Heart left ventricle (tissue), 16 donors: ENCODE measurements around the gene CIPC. TPM values are rescaled to one million over a fixed set of nuclear protein-coding genes. Genes with fewer than 3 reads are reported as not detected.

Experiments
- ATAC-seq, 4 donors: fragments of 200-7000 bp; cut with Tn5 transposase; one replicate each; pipeline ENCODE4 v1.9.1; 2020 to 2022; ENCODE audit warnings: moderate library complexity in 4 of 4, mild to moderate bottlenecking in 3 of 4, moderate number of reproducible peaks in 1 of 4
- DNase-seq, 5 donors: peaks; one replicate each; pipeline ENCODE4 v3.0.0-alpha.2; 2020
- H3K27ac ChIP-seq, 12 donors: fragments of 200-600 bp; sonication (generic) in 4 of 12; one replicate each; pipeline versions ENCODE4 v1.5.0 to v1.8.0; 2016 to 2022; ENCODE audit warnings: mild to moderate bottlenecking in 2 of 12
- H3K27me3 ChIP-seq, 9 donors: fragments of 200-600 bp; sonication (generic) in 2 of 9; one replicate each; pipeline versions ENCODE4 v1.5.1 to v1.8.0; 2016 to 2022; ENCODE audit warnings: mild to moderate bottlenecking in 3 of 9
- H3K36me3 ChIP-seq, 9 donors: fragments of 200-600 bp; sonication (generic) in 2 of 9; one replicate each; pipeline versions ENCODE4 v1.5.0 to v1.8.0; 2018 to 2022; ENCODE audit warnings: mild to moderate bottlenecking in 2 of 9
- H3K4me1 ChIP-seq, 12 donors: fragments of 200-600 bp; sonication (generic) in 4 of 12; one replicate each; pipeline versions ENCODE4 v1.5.0 to v1.8.0; 2016 to 2022; ENCODE audit warnings: mild to moderate bottlenecking in 3 of 12
- H3K4me3 ChIP-seq, 12 donors: fragments of 200-600 bp; sonication (generic) in 4 of 12; one replicate each; pipeline versions ENCODE4 v1.5.0 to v1.8.0; 2017 to 2022; ENCODE audit warnings: mild to moderate bottlenecking in 9 of 12, moderate library complexity in 4 of 12
- H3K9me3 ChIP-seq, 12 donors: fragments of 200-600 bp; sonication (generic) in 4 of 12; one replicate each; pipeline versions ENCODE4 v1.5.0 to v1.8.0; 2016 to 2022; ENCODE audit warnings: mild to moderate bottlenecking in 1 of 12
- POLR2A ChIP-seq, 2 donors: fragments of 450-650 bp; IDR thresholded peaks; one replicate each; pipeline ENCODE4 v1.6.1; 2017; ENCODE audit warnings: antibody characterized with exemption in 2 of 2, mild to moderate bottlenecking in 2 of 2, moderate library complexity in 2 of 2
- WGBS, 4 donors: extraction: QIAGEN DNeasy Blood & Tissue Kit in 2 of 4; methylation state at CpG; one replicate each; pipeline versions ENCODE4 v1.1.5 to v1.1.7; 2013 to 2018; 5-methylcytosine and 5-hydroxymethylcytosine counted together
- intact Hi-C, 10 donors: fragments of 100-400 bp; cut with DNase I; formaldehyde crosslinking; loops; one replicate each; pipeline versions ENCODE4 v1.11.1 to v1.14.2; 2022
- polyA plus RNA-seq, 2 donors: library from polyadenylated mRNA; stranded (reverse); fragments of 200-250 nt; gene quantifications; one replicate each; pipeline ENCODE4 v1.2.3, GENCODE V29; 2013
- total RNA-seq, 9 donors: library from RNA; depleted of rRNA in 2 of 9; stranded (reverse); fragments of >200 nt in 2 of 9; fragmentation: NEBNext Ultra II Directional in 3 of 9; extraction: Animal tissue kit (Norgen Biotek cat#: 25700) in 3 of 9; gene quantifications; one replicate each; pipeline versions ENCODE4 v1.1.0 to v1.2.4, GENCODE V29; 2016 to 2023
- TF ChIP-seq, protein P1 (sequence below), 12 donors: fragments of 200-600 bp; sonication (generic) in 4 of 12; IDR thresholded peaks; one replicate each; pipeline versions ENCODE4 v1.5.0 to v1.8.0; 2018 to 2022; ENCODE audit warnings: antibody characterized with exemption in 12 of 12, mild to moderate bottlenecking in 5 of 12
- donor health status: ischemic (EF 13 %, LVEDD 7.1; RV severe dilation, severe dysfunction).
- donor health status: healthy with polysubstance abuse.
- donor health status: DM: no; HTN: yes; CAD: no.
- donor health status: DM: no; HTN: no; CAD: no.
- donor health status: ischemic (EF 25% LVEDD 6.9; RV normal size, moderate dysfunction).
- donor health status: ischemic (EF 25% LVEDD 5.7; RV mildly dilated, moderate dysfunction).
- donor health status: healthy.
- donor health status: DM: yes; HTN: yes; CAD: no.
- donor health status: ischemic (EF 35%, LVEDD 5.7; RV mildly dilated, moderate dysfunction).
- donor health status: nonischemic (EF 11% LVEDD 7.7; RV severe dilation, severe dysfunction).
- donor health status: DM: yes; HTN: yes; CAD: no.
- donor health status: PGD.
- donor health status: ischemic (EF 29% LVEDD 5.4; RV normal size, mild dysfunction).
- donor health status: nonischemic (EF 23%, LVEDD 6.1; RV moderate dilation, normal function).

The CIPC gene
- total and polyA plus RNA-seq, 11 donors, result 10.9 to 85.9 (median 61.3) TPM

DNA sequence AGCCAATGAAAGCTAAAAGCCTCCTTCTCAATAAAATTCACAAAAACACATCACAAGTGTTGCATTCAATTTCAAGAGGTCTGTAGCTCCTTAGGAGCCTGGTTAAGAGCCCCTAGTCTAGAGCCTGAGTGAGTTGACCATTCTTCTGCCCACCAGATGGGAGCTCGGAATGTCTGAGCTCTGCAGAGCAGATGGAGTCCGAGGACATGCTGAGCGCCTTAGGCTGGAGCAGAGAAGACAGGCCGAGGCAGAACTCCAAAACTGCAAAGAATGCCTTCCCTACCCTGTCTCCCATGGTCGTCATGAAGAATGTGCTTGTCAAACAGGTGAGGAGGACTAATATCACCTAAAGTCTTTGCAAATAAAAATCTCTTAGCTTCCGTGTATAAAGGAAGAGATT lies 11.6 kb downstream of the CIPC start:
- H3K36me3 ChIP-seq, result peaks cover 0 to 93% (median 82%) of the 10 kb centered on the region in 9 donors
- WGBS, 4 donors, result 69 to 85% (median 73%) methylated on average over 6 of the region's 6 CpGs
- H3K9me3 ChIP-seq, result no peaks in the 10 kb centered on the region
- intact Hi-C loops, result no loop called here
- TF ChIP-seq, protein P1, sequence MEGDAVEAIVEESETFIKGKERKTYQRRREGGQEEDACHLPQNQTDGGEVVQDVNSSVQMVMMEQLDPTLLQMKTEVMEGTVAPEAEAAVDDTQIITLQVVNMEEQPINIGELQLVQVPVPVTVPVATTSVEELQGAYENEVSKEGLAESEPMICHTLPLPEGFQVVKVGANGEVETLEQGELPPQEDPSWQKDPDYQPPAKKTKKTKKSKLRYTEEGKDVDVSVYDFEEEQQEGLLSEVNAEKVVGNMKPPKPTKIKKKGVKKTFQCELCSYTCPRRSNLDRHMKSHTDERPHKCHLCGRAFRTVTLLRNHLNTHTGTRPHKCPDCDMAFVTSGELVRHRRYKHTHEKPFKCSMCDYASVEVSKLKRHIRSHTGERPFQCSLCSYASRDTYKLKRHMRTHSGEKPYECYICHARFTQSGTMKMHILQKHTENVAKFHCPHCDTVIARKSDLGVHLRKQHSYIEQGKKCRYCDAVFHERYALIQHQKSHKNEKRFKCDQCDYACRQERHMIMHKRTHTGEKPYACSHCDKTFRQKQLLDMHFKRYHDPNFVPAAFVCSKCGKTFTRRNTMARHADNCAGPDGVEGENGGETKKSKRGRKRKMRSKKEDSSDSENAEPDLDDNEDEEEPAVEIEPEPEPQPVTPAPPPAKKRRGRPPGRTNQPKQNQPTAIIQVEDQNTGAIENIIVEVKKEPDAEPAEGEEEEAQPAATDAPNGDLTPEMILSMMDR (IDR thresholded peaks at IDR 0.05), result no peak
- no peak for TF ChIP-seq POLR2A (IDR thresholded peaks at IDR 0.05)
- peak overlapping the region in 1 of 12 donors; percentile 67 for H3K27ac ChIP-seq
- ATAC-seq (no peak), DNase-seq (no peak)
- H3K4me1 ChIP-seq, result peaks cover 0 to 80% (median 36%) of the 10 kb centered on the region in 12 donors
- H3K27me3 ChIP-seq, result no peaks in the 10 kb centered on the region
- H3K4me3 ChIP-seq, result no peak overlapping the region

DNA sequence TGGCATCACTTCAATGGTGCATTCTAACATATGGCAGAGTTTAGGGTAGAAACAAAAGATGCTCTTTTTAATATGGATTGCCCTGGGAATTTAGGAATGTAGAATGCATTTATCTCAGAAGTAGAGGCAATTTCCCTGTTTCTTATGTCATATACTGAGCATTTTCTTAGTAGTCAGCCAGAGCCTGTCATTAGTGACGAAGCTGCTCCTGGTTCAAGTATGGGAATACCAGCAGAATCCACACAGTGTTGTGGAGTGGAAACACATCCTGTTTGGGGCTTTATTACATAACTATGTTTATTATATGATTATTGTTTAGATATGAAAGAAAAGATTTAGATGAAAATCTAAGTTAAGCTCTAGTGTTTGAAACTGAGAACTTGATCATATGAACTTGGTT lies 12.2 kb downstream of the CIPC start:
- 81 to 87% (median 84%) methylated on average over 1 of the region's 1 CpG for WGBS, 4 donors
- H3K36me3 ChIP-seq, result peaks cover 0 to 99% (median 88%) of the 10 kb centered on the region in 9 donors
- no peaks in the 10 kb centered on the region for H3K9me3 ChIP-seq
- DNase-seq, result no peak
- intact Hi-C loops, result no loop called here
- H3K27me3 ChIP-seq, result no peaks in the 10 kb centered on the region
- H3K27ac ChIP-seq, result peak overlapping the region in 8 of 12 donors; percentile 23 to 78 (median 66)
- ATAC-seq, result no peak
- no peak overlapping the region for H3K4me3 ChIP-seq
- TF ChIP-seq POLR2A (IDR thresholded peaks at IDR 0.05), result no peak
- TF ChIP-seq, protein P1 (IDR thresholded peaks at IDR 0.05), result no peak
- H3K4me1 ChIP-seq, result peaks cover 0 to 75% (median 29%) of the 10 kb centered on the region in 12 donors

DNA sequence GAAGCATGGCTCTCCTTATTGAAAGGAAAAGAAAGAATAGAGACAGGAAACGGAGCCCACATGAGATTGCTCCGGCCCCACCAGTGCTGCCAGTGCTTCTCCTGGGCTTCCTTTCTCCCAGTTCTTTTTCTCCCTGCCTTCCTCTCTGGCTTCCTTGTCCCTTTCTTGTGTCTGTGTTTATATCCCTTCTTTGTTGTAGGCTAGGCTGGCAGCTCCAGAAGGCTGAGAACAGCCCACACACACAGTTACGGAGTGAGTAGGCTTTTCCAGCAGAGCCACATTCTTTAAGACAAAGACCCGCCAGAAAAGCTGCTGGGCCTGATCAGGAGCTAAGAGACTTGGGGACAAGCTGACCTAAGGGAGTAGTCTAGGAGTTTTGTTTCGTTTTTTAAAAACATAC lies 13.0 kb downstream of the CIPC start:
- Histone ChIP-seq H3K4me1 (peaks cover 0 to 67% (median 23%) of the 10 kb centered on the region in 12 donors), H3K36me3 (peaks cover 0 to 99% (median 90%) of the 10 kb centered on the region in 9 donors), H3K4me3 (peak overlapping the region in 2 of 12 donors; percentile 16), H3K27ac (peak overlapping the region; percentile 29 to 78 (median 57)), H3K27me3 (no peaks in the 10 kb centered on the region), H3K9me3 (no peaks in the 10 kb centered on the region)
- peak in 2 of 4 donors; percentile 12 to 14 for ATAC-seq
- no peak for TF ChIP-seq POLR2A (IDR thresholded peaks at IDR 0.05)
- TF ChIP-seq, protein P1 (IDR thresholded peaks at IDR 0.05), result no peak
- 23 to 40% (median 25%) methylated on average over 5 of the region's 5 CpGs for WGBS, 4 donors
- intact Hi-C loops, result no loop called here
- no peak for DNase-seq

DNA sequence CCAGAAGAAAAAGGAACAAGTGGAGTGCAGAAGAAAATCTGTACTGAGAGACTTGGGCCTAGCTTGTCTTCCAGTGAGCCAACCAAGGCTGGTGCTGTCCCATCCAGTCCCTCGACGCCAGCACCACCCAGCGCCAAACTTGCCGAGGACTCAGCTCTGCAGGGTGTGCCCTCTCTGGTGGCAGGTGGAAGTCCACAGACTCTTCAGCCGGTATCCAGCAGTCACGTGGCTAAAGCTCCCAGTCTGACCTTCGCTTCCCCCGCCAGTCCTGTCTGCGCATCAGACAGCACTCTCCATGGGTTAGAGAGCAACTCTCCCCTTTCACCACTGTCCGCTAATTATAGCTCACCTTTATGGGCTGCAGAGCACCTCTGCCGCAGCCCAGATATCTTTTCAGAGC lies 15.6 kb downstream of the CIPC start:
- H3K4me3 ChIP-seq, result no peak overlapping the region
- peak; percentile 67 to 86 (median 73) for DNase-seq
- peaks cover 0 to 98% (median 83%) of the 10 kb centered on the region in 9 donors for H3K36me3 ChIP-seq
- H3K4me1 ChIP-seq, result peaks cover 0 to 54% (median 18%) of the 10 kb centered on the region in 12 donors
- H3K9me3 ChIP-seq, result no peaks in the 10 kb centered on the region
- peak overlapping the region in 10 of 12 donors; percentile 19 to 73 (median 60) for H3K27ac ChIP-seq
- peak; percentile 92 to 96 (median 95) for ATAC-seq
- H3K27me3 ChIP-seq, result no peaks in the 10 kb centered on the region
- intact Hi-C loops, result no loop called here
- WGBS, 4 donors, result 48 to 85% (median 73%) methylated on average over 11 of the region's 11 CpGs
- TF ChIP-seq, protein P1 (IDR thresholded peaks at IDR 0.05), result peak in 10 of 12 donors; percentile 14 to 51 (median 28)
- no peak for TF ChIP-seq POLR2A (IDR thresholded peaks at IDR 0.05)
